Psoas muscle (tissue), 8 donors: ENCODE measurements around the gene ZKSCAN3. TPM values are rescaled to one million over a fixed set of nuclear protein-coding genes. Genes with fewer than 3 reads are reported as not detected.
A peak's percentile ranks its signal among the peaks of the same experiment; 100 is the strongest.
"Not testable (repeated sequence)": the region's sequence is repeated elsewhere in the genome, so short reads cannot be mapped to it uniquely, and the experiment has no call there.

Experiments used
- ATAC-seq, 4 donors: fragments of 200-7000 bp; cut with Tn5 transposase; one replicate each; pipeline ENCODE4 v1.9.1; 2020; ENCODE audit warnings: moderate library complexity in 3 of 4, mild to moderate bottlenecking in 2 of 4
- DNase-seq, 2 donors: peaks; one replicate each; pipeline ENCODE4 v3.0.0-alpha.2; 2020
- H3K27ac ChIP-seq: fragments of 200-600 bp; one replicate; pipeline ENCODE4 v1.8.0; 2022
- H3K27me3 ChIP-seq, 3 donors: fragments of 200-600 bp in 1 of 3; one replicate each; pipeline versions ENCODE4 v1.6.1 to v1.8.0; 2013 to 2022; ENCODE audit warnings: low read length in 2 of 3, mild to moderate bottlenecking in 2 of 3, moderate library complexity in 1 of 3; ENCODE audit not compliant: insufficient read depth in 3 of 3
- H3K36me3 ChIP-seq, 2 donors: fragments of 200-600 bp in 1 of 2; one replicate each; pipeline versions ENCODE4 v1.6.1 to v1.8.0; 2013 to 2022; ENCODE audit warnings: low read depth in 1 of 2, mild to moderate bottlenecking in 1 of 2, moderate library complexity in 1 of 2; ENCODE audit not compliant: insufficient read depth in 1 of 2
- H3K4me1 ChIP-seq: fragments of 200-600 bp; one replicate; pipeline ENCODE4 v1.8.0; 2022
- H3K4me3 ChIP-seq: fragments of 200-600 bp; one replicate; pipeline ENCODE4 v1.8.0; 2022; ENCODE audit warnings: mild to moderate bottlenecking
- H3K9me3 ChIP-seq: fragments of 200-600 bp; one replicate; pipeline ENCODE4 v1.8.0; 2022
- WGBS, 3 donors: extraction: QIAGEN DNeasy Blood & Tissue Kit; methylation state at CpG; one replicate each; pipeline versions ENCODE4 v1.1.6 to v1.1.7; 2013; 5-methylcytosine and 5-hydroxymethylcytosine counted together
- intact Hi-C, 2 donors: fragments of 100-400 bp; cut with DNase I; formaldehyde crosslinking; loops; one replicate each; pipeline versions ENCODE4 v1.11.0 to v1.14.2; 2022
- polyA plus RNA-seq, 3 donors: library from polyadenylated mRNA; stranded (reverse); fragments of 200-250 nt; gene quantifications; one replicate each; pipeline ENCODE4 v1.2.3, GENCODE V29; 2013
- total RNA-seq, 4 donors: library from RNA; stranded (reverse); fragmentation: NEBNext Ultra II Directional in 2 of 4; extraction: Animal tissue kit (Norgen Biotek cat#: 25700) in 2 of 4; gene quantifications; one replicate each; pipeline versions ENCODE4 v1.2.1 to v1.2.4, GENCODE V29; 2021 to 2023
- TF ChIP-seq, protein P1 (sequence below): fragments of 200-600 bp; IDR thresholded peaks from one replicate; pipeline ENCODE4 v1.8.0; 2022; ENCODE audit warnings: antibody characterized with exemption
- donor health status: healthy with polysubstance abuse.
- donor health status: DM: no; HTN: no; CAD: no; lungs with moderate emphysema.
- donor health status: Bipolar disorder and iron deficiency.
- donor health status: healthy.
- donor health status: DM: yes; HTN: yes; CAD: no.
- donor health status: DM: no; HTN: no; CAD: no.
- donor health status: DM: no; HTN: no; CAD: no.
- donor health status: DM: yes; HTN: yes; CAD: no.

Gene ZKSCAN3
- total and polyA plus RNA-seq, 7 donors: 1.3 to 4.6 (median 2.5) TPM

DNA sequence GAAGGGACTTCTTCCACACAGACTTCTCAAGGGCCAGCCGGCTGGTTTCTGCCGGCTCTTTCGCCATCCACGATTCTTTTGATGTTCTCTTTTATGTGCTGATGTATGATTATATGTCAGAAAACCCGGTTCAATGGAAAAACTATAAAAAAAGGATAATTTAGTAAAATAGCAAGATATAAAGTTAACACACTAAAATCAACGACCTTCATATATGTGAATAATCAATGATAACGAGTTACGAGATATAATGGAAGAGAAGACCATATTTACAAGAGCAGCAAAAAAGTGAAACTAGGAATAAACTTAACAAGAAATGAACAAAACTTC lies 50.3 kb downstream of the ZKSCAN3 start:
- no peaks in the 10 kb centered on the region for H3K4me1 ChIP-seq
- peak overlapping the region; percentile 74 for H3K4me3 ChIP-seq
- no peak overlapping the region for H3K27ac ChIP-seq
- WGBS, 3 donors: 26 to 31% (median 26%) methylated on average over 8 of the region's 8 CpGs
- no peak for ATAC-seq
- H3K27me3 ChIP-seq: peaks cover 0 to 27% (median 3%) of the 10 kb centered on the region in 3 donors
- intact Hi-C loops: no loop called here
- DNase-seq: no peak
- TF ChIP-seq, protein P1, sequence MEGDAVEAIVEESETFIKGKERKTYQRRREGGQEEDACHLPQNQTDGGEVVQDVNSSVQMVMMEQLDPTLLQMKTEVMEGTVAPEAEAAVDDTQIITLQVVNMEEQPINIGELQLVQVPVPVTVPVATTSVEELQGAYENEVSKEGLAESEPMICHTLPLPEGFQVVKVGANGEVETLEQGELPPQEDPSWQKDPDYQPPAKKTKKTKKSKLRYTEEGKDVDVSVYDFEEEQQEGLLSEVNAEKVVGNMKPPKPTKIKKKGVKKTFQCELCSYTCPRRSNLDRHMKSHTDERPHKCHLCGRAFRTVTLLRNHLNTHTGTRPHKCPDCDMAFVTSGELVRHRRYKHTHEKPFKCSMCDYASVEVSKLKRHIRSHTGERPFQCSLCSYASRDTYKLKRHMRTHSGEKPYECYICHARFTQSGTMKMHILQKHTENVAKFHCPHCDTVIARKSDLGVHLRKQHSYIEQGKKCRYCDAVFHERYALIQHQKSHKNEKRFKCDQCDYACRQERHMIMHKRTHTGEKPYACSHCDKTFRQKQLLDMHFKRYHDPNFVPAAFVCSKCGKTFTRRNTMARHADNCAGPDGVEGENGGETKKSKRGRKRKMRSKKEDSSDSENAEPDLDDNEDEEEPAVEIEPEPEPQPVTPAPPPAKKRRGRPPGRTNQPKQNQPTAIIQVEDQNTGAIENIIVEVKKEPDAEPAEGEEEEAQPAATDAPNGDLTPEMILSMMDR: no peak
- no peaks in the 10 kb centered on the region for H3K36me3 ChIP-seq
- H3K9me3 ChIP-seq: no peaks in the 10 kb centered on the region

DNA sequence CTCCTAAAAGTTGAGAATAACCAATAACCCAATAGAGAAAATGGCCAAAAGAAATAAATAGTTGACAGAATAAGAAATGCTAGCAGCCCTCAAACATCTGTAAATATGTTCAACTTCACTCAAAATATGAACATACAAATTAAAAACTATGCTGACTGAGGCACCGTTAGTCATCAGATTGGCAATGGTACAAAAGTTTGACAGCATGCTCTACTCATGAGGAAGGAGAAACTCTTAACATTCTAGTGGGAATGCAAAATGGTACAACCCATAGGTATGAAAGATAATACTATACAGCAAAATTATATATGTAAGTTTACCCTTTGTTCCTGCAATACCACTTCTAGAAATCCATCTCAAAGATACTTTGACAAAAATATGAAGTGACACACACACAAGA lies 51.4 kb downstream of the ZKSCAN3 start:
- H3K4me1 ChIP-seq: no peaks in the 10 kb centered on the region
- TF ChIP-seq, protein P1: no peak
- H3K9me3 ChIP-seq: no peaks in the 10 kb centered on the region
- no peak overlapping the region for H3K4me3 ChIP-seq
- DNase-seq: no peak
- intact Hi-C loops: no loop called here
- H3K27me3 ChIP-seq: peaks cover 0 to 27% (median 3%) of the 10 kb centered on the region in 3 donors
- no peak overlapping the region for H3K27ac ChIP-seq
- 51 to 86% (median 64%) methylated on average over 1 of the region's 1 CpG for WGBS, 3 donors
- no peak for ATAC-seq
- no peaks in the 10 kb centered on the region for H3K36me3 ChIP-seq

DNA sequence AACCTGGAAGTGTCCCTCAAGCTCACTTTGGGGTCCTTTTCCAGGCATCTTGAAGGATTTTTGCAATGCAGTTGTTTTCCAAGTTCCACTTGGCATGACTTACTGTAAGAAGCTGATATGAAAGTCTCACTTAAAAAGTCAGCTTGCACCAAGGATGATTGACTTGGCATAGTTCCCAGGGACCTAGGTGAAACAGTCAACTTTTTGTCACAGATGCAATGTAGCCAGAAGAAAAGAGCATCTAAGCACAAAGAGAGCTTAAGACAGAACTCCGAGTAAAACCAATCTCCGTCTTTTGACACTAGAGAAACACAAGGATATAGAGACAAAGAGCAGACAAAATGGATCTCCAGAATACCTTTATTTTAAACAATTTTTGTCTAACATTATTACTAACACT lies 52.5 kb downstream of the ZKSCAN3 start:
- DNase-seq (no peak), ATAC-seq (no peak)
- TF ChIP-seq, protein P1: no peak
- H3K4me1 ChIP-seq: no peaks in the 10 kb centered on the region
- no peak overlapping the region for H3K27ac ChIP-seq
- H3K36me3 ChIP-seq: no peaks in the 10 kb centered on the region
- intact Hi-C loops: no loop called here
- H3K9me3 ChIP-seq: no peaks in the 10 kb centered on the region
- peaks cover 0 to 27% (median 3%) of the 10 kb centered on the region in 3 donors for H3K27me3 ChIP-seq
- WGBS, 3 donors: 57 to 89% (median 64%) methylated on average over 2 of the region's 2 CpGs
- no peak overlapping the region for H3K4me3 ChIP-seq

- H3K9me3 ChIP-seq, DNase-seq, ATAC-seq, H3K4me1 ChIP-seq, H3K36me3 ChIP-seq, H3K4me3 ChIP-seq, H3K27ac ChIP-seq, intact Hi-C loops: not testable (repeated sequence)
- 77 to 86% (median 80%) methylated on average over 4 to 5 of the region's 5 CpGs for WGBS, 3 donors
- H3K27me3 ChIP-seq: peaks cover 0 to 25% (median 3%) of the 10 kb centered on the region in 3 donors
These were observed 54.2 kb downstream of the ZKSCAN3 start for GRCh38 chr6:28403923-28404322.

DNA sequence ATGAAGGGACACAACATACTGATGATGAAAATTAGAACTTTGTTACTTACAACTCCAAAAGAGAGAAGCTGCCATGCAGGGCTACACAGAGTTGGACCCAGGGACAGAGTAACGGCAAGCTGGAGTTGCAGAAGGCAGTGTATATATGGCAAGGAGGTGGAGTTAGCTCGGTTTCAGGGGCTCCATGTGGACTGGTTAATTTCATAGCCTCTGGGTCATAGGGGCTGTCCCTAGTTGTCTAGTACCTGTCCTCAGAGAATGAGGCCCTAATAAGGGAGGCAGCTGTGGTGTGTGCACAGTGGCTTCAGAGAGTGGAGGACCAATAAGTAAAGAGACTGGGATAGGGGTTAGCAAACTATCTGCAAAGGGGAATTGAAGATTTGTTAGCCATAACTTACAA lies 57.7 kb downstream of the ZKSCAN3 start:
- H3K4me3 ChIP-seq: no peak overlapping the region
- no peak overlapping the region for H3K27ac ChIP-seq
- H3K27me3 ChIP-seq: peaks cover 0 to 4% (median 0%) of the 10 kb centered on the region in 3 donors
- no peaks in the 10 kb centered on the region for H3K4me1 ChIP-seq
- intact Hi-C loops: no loop called here
- TF ChIP-seq, protein P1: no peak
- DNase-seq (no peak), ATAC-seq (no peak)
- no peaks in the 10 kb centered on the region for H3K36me3 ChIP-seq
- 50 to 59% (median 53%) methylated on average over 2 of the region's 2 CpGs for WGBS, 3 donors
- H3K9me3 ChIP-seq: no peaks in the 10 kb centered on the region
